Measurements from ENCODE around the gene ADAT3.

GRCh38 chr19:1908364-1908678 is 3.1 kb downstream of the ADAT3 start:
- no peak for TF ChIP-seq CTCF (IDR thresholded peaks at IDR 0.05)
- no peak for TF ChIP-seq EZH2 (IDR thresholded peaks at IDR 0.05; ENCODE audit: borderline replicate concordance, insufficient read depth, low read depth, low read length, poor library complexity, severe bottlenecking)
